Measurements from ENCODE around the gene COPS6.
"Not testable (repeated sequence)": the region's sequence is repeated elsewhere in the genome, so short reads cannot be mapped to it uniquely, and the experiment has no call there.

- not testable (repeated sequence) for TF ChIP-seq EZH2 (IDR thresholded peaks at IDR 0.05)
- TF ChIP-seq, protein P1, sequence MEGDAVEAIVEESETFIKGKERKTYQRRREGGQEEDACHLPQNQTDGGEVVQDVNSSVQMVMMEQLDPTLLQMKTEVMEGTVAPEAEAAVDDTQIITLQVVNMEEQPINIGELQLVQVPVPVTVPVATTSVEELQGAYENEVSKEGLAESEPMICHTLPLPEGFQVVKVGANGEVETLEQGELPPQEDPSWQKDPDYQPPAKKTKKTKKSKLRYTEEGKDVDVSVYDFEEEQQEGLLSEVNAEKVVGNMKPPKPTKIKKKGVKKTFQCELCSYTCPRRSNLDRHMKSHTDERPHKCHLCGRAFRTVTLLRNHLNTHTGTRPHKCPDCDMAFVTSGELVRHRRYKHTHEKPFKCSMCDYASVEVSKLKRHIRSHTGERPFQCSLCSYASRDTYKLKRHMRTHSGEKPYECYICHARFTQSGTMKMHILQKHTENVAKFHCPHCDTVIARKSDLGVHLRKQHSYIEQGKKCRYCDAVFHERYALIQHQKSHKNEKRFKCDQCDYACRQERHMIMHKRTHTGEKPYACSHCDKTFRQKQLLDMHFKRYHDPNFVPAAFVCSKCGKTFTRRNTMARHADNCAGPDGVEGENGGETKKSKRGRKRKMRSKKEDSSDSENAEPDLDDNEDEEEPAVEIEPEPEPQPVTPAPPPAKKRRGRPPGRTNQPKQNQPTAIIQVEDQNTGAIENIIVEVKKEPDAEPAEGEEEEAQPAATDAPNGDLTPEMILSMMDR (IDR thresholded peaks at IDR 0.05), result not testable (repeated sequence)
Observed at GRCh38 chr7:100130220-100130607, 41.4 kb downstream of the COPS6 start.

Measured in neural progenitor cell (in vitro differentiated cells).